HepG2 (cell line): ENCODE results near the gene DNMT3A.

ENCODE experiments used
- CREB1 ChIP-seq, 2 experiments: fragments of 450-650 bp in 1 of 2; IDR thresholded peaks; 2 replicates each; pipeline ENCODE4 v1.6.1; 2016 to 2017; ENCODE audit warnings: control low read depth in 1 of 2, mild to moderate bottlenecking in 1 of 2, missing compliant biosample characterization in 1 of 2, missing genetic modification characterization in 1 of 2
- ELF3 ChIP-seq: IDR thresholded peaks from 2 replicates; pipeline ENCODE4 v1.6.1; 2016; ENCODE audit warnings: missing genetic modification reagents, missing compliant biosample characterization
- FOSL1 ChIP-seq: sonication (generic); formaldehyde crosslinking; IDR thresholded peaks from 2 replicates; pipeline ENCODE4 v1.9.0; 2021; ENCODE audit warnings: missing genetic modification reagents, borderline replicate concordance
- IKZF1 ChIP-seq: fragments of 450-650 bp; IDR thresholded peaks from 2 replicates; pipeline ENCODE4 v1.7.1; 2016
- POLR2A ChIP-seq, 2 experiments: IDR thresholded peaks; 2 replicates each; pipeline ENCODE4 v1.6.1; 2011; ENCODE audit warnings: low read depth in 2 of 2, low read length in 2 of 2, mild to moderate bottlenecking in 1 of 2, moderate library complexity in 1 of 2; ENCODE audit not compliant: insufficient read depth in 1 of 2
- SOX13 ChIP-seq, 3 experiments: fragments of 450-650 bp in 1 of 3; sonication (generic) in 1 of 3; formaldehyde crosslinking in 1 of 3; IDR thresholded peaks in 2 of 3; conservative IDR thresholded peaks in 1 of 3; 2 replicates each; pipeline versions ENCODE4 v1.5.0 to v1.6.1; 2016 to 2020; ENCODE audit warnings: antibody characterized with exemption in 1 of 3, mild to moderate bottlenecking in 1 of 3, missing compliant biosample characterization in 1 of 3, missing genetic modification reagents in 1 of 3, moderate library complexity in 1 of 3
- ZSCAN9 ChIP-seq: IDR thresholded peaks from 2 replicates; pipeline ENCODE4 v1.6.1; 2016; ENCODE audit warnings: borderline replicate concordance
- TF ChIP-seq, protein P1 (sequence below): sonication (generic); formaldehyde crosslinking; IDR thresholded peaks from 2 replicates; pipeline ENCODE4 v1.5.0; 2020; ENCODE audit warnings: mild to moderate bottlenecking, missing genetic modification reagents, moderate library complexity

- TF ChIP-seq ELF3 (CRISPR knock-in tag) (no peak), IKZF1 (no peak), FOSL1 (CRISPR knock-in tag) (no peak), CREB1 (IDR thresholded peaks at IDR 0.05) (no peak), CREB1 (CRISPR knock-in tag; IDR thresholded peaks at IDR 0.05) (no peak), ZSCAN9 (CRISPR knock-in tag) (no peak), POLR2A (IDR thresholded peaks at IDR 0.05; ENCODE audit: insufficient read depth in 1 of 2, low read depth in 2 of 2, low read length in 2 of 2) (no peak), SOX13 (IDR thresholded peaks at IDR 0.05) (no peak), SOX13 (CRISPR knock-in tag; conservative IDR thresholded peaks at IDR 0.05 in 1 of 2, IDR thresholded peaks at IDR 0.05 in 1 of 2) (no peak)
- TF ChIP-seq, protein P1, sequence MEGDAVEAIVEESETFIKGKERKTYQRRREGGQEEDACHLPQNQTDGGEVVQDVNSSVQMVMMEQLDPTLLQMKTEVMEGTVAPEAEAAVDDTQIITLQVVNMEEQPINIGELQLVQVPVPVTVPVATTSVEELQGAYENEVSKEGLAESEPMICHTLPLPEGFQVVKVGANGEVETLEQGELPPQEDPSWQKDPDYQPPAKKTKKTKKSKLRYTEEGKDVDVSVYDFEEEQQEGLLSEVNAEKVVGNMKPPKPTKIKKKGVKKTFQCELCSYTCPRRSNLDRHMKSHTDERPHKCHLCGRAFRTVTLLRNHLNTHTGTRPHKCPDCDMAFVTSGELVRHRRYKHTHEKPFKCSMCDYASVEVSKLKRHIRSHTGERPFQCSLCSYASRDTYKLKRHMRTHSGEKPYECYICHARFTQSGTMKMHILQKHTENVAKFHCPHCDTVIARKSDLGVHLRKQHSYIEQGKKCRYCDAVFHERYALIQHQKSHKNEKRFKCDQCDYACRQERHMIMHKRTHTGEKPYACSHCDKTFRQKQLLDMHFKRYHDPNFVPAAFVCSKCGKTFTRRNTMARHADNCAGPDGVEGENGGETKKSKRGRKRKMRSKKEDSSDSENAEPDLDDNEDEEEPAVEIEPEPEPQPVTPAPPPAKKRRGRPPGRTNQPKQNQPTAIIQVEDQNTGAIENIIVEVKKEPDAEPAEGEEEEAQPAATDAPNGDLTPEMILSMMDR (CRISPR knock-in tag), result no peak
Observed at GRCh38 chr2:25293145-25293544, 48.6 kb downstream of the DNMT3A start.
